GM12801 (cell line): ENCODE measurements around the gene ZGPAT.

Experiments
- TF ChIP-seq, protein P1 (sequence below): IDR thresholded peaks from one replicate; pipeline ENCODE4 v1.5.1; 2011; ENCODE audit warnings: control low read depth; ENCODE audit not compliant: insufficient read length; ENCODE audit errors: extremely low read depth

ZGPAT gene

DNA sequence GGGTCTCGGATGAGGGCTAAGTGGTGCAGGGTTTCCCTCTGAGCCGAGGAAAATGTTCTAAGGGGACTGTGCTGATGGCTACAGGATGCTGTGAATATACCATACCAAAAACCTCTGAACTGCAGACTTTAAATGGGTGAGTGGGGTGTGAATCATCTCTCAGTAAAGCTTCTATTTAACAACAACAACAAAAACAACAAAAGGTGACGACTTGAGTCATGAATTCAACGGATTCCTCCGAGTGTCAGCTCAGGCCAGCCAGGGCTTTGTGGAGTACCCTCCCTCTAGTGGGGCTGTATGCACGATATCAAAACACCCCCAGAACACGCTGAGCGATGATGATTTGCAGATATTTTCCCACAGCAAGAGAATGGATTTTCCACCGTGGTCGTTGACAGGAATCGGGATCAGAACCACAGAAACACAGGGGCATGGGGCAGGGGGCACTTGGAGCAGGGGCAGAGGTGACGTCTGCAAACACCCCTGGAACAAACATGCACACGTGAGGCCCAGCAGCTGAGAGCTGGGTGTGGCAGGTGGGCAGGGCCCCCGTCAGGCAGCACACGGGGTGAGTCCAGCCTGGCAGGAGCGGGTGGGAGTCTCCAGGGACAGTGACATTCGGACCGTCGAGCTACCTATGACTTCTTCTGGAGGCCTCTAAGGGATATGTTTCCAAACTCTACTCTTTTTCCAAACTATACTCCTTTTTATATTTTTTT, 70.4 kb downstream of the ZGPAT start:
- TF ChIP-seq, protein P1, sequence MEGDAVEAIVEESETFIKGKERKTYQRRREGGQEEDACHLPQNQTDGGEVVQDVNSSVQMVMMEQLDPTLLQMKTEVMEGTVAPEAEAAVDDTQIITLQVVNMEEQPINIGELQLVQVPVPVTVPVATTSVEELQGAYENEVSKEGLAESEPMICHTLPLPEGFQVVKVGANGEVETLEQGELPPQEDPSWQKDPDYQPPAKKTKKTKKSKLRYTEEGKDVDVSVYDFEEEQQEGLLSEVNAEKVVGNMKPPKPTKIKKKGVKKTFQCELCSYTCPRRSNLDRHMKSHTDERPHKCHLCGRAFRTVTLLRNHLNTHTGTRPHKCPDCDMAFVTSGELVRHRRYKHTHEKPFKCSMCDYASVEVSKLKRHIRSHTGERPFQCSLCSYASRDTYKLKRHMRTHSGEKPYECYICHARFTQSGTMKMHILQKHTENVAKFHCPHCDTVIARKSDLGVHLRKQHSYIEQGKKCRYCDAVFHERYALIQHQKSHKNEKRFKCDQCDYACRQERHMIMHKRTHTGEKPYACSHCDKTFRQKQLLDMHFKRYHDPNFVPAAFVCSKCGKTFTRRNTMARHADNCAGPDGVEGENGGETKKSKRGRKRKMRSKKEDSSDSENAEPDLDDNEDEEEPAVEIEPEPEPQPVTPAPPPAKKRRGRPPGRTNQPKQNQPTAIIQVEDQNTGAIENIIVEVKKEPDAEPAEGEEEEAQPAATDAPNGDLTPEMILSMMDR: no peak

DNA sequence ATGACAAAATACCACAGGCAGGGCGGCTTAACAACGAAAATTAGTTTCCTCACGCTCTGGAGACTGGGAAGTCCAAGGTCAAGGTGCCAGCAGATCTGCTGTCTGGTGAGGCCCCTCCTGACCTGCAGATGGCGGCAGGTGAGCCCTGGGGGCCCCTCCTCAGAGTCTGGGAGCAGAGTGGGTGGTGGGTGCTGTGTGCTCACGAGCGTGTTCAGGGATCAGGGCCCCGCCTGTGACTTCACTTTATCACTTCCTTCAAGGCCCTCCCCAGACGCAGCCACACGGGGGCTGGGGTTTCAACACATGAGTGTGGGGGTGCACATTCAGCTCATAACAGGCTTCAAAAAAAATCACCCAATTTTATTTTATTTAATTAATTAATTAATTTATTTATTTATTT, 71.0 kb downstream of the ZGPAT start:
- TF ChIP-seq, protein P1: no peak

DNA sequence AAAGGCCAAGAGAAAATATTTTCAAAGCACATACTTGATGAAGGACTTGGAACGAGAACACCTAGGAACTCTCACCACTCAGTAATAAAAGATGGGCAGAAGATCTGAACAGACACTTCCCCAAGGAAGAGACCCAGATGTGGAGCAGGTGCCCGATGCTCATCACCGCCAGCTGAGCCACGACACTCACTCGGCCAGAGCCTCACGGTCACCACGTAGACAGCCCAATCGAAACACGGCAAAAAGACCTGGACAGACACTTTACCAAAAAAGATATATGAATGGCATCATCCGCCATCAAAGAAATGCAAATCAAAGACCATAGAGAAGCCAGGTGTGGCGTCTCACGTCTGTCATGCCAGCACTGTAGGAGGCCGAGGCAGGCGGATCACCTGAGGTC, 73.3 kb downstream of the ZGPAT start:
- TF ChIP-seq, protein P1: no peak

DNA sequence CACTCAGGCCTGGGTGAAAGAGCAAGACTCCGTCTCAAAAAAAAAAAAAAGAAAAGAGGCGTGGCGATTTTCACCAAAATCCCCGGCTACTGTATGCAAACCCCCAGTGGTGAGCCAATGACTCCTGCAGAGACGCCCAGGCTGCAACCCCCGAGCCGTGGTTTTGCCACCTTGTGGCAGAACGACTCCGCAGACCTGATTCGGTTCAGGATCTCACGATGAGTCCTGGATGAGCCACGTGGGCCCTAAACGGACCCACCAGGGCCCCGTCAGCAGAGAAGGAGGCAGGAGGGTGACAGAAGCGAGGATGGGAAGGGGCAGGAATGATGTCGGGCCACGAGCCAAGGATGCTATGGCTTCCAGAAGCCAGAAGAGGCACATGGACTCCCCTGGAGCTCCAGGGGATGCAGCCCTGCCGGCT, 74.2 kb downstream of the ZGPAT start:
- TF ChIP-seq, protein P1: no peak

DNA sequence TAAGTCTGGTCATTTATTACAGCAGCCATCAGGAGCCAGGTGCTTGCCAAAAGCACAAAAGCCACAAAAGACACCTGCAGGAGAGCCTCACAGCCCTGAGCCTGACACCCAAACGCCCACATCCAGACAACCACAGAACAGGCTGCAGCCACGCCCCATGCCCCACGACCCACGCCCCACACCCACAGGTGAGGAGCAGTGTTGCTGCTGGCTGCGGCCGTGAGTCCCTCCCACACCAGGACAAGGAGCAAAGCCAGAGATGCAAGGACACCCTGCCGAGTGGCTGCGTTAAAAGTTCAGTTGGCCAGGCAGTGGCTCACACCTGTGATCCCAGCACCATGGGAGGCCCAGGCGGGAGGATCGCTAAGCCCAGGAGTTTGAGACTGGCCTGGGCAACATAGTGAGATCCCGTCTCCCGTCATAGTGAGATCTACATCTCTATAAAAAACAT, 74.7 kb downstream of the ZGPAT start:
- TF ChIP-seq, protein P1: no peak

DNA sequence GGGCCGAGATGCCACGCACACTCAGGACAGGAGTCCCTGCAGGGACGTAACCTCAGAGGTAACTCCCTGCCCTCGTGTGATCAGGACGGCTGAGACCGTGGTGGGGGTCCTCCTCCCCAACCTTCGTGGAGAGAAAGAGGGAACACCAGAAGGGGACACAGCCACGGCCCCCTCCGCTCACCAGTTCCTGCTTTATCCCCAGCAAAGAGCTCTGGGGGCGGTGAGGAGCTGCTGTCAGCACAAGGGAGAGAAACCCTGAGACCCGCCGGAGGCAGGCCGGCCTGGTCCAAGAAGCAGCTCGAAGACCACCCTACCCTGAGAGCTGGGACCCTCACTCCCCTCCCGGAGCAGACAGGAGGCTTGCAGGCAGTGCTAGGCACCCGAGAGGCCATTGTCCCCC, 76.1 kb downstream of the ZGPAT start:
- TF ChIP-seq, protein P1: no peak

DNA sequence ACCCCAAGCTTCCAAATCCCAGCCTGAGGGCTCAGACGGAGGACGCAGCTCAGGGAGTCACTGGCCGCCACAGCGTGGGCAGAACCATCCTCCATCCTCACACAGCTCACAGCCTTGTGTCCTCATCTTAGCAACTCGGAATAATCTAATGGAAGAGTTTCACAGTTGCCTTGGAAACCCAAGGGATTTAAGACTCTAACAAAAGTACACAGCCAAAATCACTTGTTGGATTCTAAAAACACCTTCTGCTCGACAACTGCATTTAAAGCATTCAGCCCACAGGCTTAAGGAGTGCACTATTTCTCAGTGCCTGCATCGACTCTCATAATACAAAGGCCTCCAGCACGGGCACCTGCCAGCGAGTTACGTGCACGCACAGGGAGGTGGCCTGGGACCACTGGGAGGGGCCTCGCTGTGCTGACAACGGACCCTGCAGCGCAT, 77.9 kb downstream of the ZGPAT start:
- TF ChIP-seq, protein P1: no peak
